Measurements from ENCODE around the gene TMEM141.

The TMEM141 gene

GRCh38 chr9:136814725-136815421 lies 23.7 kb downstream of the TMEM141 start:
- DNase-seq (ENCODE audit: low read depth): no peak

GRCh38 chr9:136815422-136815782 lies 24.3 kb downstream of the TMEM141 start:
- DNase-seq (ENCODE audit: low read depth): no peak

GRCh38 chr9:136820971-136821825 lies 30.1 kb downstream of the TMEM141 start:
- no peak for DNase-seq (ENCODE audit: low read depth)

- no peak for DNase-seq (ENCODE audit: low read depth)
These were observed 30.8 kb downstream of the TMEM141 start for GRCh38 chr9:136821826-136822544.

GRCh38 chr9:136823136-136824046 lies 32.2 kb downstream of the TMEM141 start:
- DNase-seq (ENCODE audit: low read depth): no peak

GRCh38 chr9:136824496-136825225 lies 33.5 kb downstream of the TMEM141 start:
- no peak for DNase-seq (ENCODE audit: low read depth)

- no peak for DNase-seq (ENCODE audit: low read depth)
These were observed 34.4 kb downstream of the TMEM141 start for GRCh38 chr9:136825295-136826187.

GRCh38 chr9:136826188-136826541 lies 35.0 kb downstream of the TMEM141 start:
- no peak for DNase-seq (ENCODE audit: low read depth)

GRCh38 chr9:136826703-136827582 lies 35.8 kb downstream of the TMEM141 start:
- DNase-seq (ENCODE audit: low read depth): no peak

GRCh38 chr9:136827794-136828473 lies 36.8 kb downstream of the TMEM141 start:
- no peak for DNase-seq (ENCODE audit: low read depth)

GRCh38 chr9:136828474-136829140 lies 37.5 kb downstream of the TMEM141 start:
- no peak for DNase-seq (ENCODE audit: low read depth)

- DNase-seq (ENCODE audit: low read depth): no peak
These were observed 38.3 kb downstream of the TMEM141 start for GRCh38 chr9:136829412-136829811.

GRCh38 chr9:136829981-136830885 lies 39.1 kb downstream of the TMEM141 start:
- DNase-seq (ENCODE audit: low read depth): no peak

- no peak for DNase-seq (ENCODE audit: low read depth)
These were observed 40.0 kb downstream of the TMEM141 start for GRCh38 chr9:136831002-136831719.

- no peak for DNase-seq (ENCODE audit: low read depth)
These were observed 40.6 kb downstream of the TMEM141 start for GRCh38 chr9:136831720-136832104.

GRCh38 chr9:136832581-136832980 lies 41.4 kb downstream of the TMEM141 start:
- DNase-seq (ENCODE audit: low read depth): no peak

All from HS-5 (cell line).